Prostate gland (tissue), 2 donors: ENCODE data around the gene TUSC2. TPM values are rescaled to one million over a fixed set of nuclear protein-coding genes. Genes with fewer than 3 reads are reported as not detected.

ENCODE experiments used
- DNase-seq: peaks from one replicate; pipeline ENCODE4 v3.0.0-alpha.2; 2019; ENCODE audit warnings: low spot score
- H3K27ac ChIP-seq, 2 donors: fragments of 200-600 bp; sonication (generic); 2 replicates each; pipeline ENCODE4 v1.5.1; 2017 to 2019
- H3K27me3 ChIP-seq: fragments of 200-600 bp; sonication (generic); replicated peaks from 2 replicates; pipeline ENCODE4 v1.5.1; 2019; ENCODE audit not compliant: insufficient read depth
- H3K36me3 ChIP-seq, 2 donors: fragments of 200-600 bp; sonication (generic); 1 replicate in 1 of 2; 2 replicates in 1 of 2; pipeline versions ENCODE4 v1.5.1 to v1.8.1; 2017 to 2019
- H3K4me1 ChIP-seq: fragments of 200-600 bp; sonication (generic); replicated peaks from 2 replicates; pipeline ENCODE4 v1.5.1; 2019
- H3K4me3 ChIP-seq, 2 donors: fragments of 200-600 bp; sonication (generic); 2 replicates each; pipeline ENCODE4 v1.5.1; 2017 to 2019
- H3K9me3 ChIP-seq: fragments of 200-600 bp; sonication (generic); 2 replicates; pipeline ENCODE4 v1.5.1; 2017
- POLR2A ChIP-seq: fragments of 450-650 bp; IDR thresholded peaks from one replicate; pipeline ENCODE4 v1.6.1; 2016; ENCODE audit warnings: antibody characterized with exemption, mild to moderate bottlenecking
- POLR2AphosphoS5 ChIP-seq: sonication (generic); formaldehyde crosslinking; IDR thresholded peaks from one replicate; pipeline ENCODE4 v1.6.1; 2017; ENCODE audit warnings: antibody characterized with exemption
- WGBS: methylation state at CpG from one replicate; pipeline ENCODE4 v1.1.5; 2018; 5-methylcytosine and 5-hydroxymethylcytosine counted together
- intact Hi-C: fragments of 100-400 bp; cut with DNase I; formaldehyde crosslinking; loops from one replicate; pipeline ENCODE4 v1.14.2; 2022
- total RNA-seq, 2 donors: library from RNA; depleted of rRNA; stranded (reverse); fragments of >200 nt; gene quantifications; one replicate each; pipeline ENCODE4 v1.1.0, GENCODE V29; 2016
- TF ChIP-seq, protein P1 (sequence below), 4 experiments: fragments of 200-600 bp in 2 of 4; fragments of 450-650 bp in 2 of 4; sonication (generic) in 2 of 4; IDR thresholded peaks; 1 replicate in 3 of 4; 2 replicates in 1 of 4; pipeline ENCODE4 v1.5.1; 2016 to 2019; ENCODE audit warnings: antibody characterized with exemption in 4 of 4, mild to moderate bottlenecking in 2 of 4, moderate library complexity in 2 of 4

The TUSC2 gene, protein sequence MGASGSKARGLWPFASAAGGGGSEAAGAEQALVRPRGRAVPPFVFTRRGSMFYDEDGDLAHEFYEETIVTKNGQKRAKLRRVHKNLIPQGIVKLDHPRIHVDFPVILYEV
- 100 to 1,000 TPM in 1 of 2 donors, 10 to 100 TPM in 1; 31.9 to 121 TPM for total RNA-seq

DNA sequence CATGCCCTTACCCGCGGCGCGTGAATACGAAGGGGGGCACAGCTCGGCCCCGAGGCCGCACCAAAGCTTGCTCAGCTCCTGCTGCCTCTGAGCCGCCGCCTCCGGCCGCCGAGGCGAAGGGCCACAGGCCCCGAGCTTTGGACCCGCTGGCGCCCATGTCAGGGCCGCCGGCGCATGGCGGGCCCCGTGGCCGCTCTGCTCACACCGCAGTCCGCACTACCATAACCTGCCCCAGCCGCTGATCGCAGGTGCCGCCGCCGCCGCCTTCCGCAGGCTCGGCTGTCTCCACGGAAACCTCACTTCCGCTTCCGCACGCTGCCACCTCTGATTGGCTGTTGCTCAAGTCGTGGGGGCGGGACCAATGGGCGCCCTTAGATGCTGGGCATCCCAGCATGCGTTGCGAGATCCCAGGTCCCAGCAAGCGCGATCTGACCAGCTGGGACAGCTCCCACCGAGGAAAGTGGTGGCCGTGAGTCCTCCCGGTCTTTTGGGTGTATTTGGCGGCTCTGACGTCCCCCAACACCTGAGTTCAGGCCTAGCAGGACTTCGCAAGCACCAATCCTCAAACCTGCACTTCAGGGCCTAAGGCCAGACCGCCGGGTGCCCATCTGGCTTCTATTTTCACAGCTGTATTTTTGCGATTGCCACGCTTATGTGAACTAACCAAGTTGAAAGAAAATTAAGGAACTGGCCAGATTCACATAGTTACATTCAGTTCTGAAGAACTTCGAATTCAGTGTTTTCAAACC lies at the start of gene TUSC2:
Gene TUSC2, minus strand, starts transcription at position 281 of the 749 bp plus-strand sequence. Its CDS starts 124 bp downstream, at position 157.
- intact Hi-C loops, result no loop called here
- peak within 1 kb of the TSS; percentile 96 to 99 for H3K4me3 ChIP-seq
- peak; percentile 98 for DNase-seq
- TF ChIP-seq POLR2A, result peak; percentile 69
- TF ChIP-seq, protein P1, sequence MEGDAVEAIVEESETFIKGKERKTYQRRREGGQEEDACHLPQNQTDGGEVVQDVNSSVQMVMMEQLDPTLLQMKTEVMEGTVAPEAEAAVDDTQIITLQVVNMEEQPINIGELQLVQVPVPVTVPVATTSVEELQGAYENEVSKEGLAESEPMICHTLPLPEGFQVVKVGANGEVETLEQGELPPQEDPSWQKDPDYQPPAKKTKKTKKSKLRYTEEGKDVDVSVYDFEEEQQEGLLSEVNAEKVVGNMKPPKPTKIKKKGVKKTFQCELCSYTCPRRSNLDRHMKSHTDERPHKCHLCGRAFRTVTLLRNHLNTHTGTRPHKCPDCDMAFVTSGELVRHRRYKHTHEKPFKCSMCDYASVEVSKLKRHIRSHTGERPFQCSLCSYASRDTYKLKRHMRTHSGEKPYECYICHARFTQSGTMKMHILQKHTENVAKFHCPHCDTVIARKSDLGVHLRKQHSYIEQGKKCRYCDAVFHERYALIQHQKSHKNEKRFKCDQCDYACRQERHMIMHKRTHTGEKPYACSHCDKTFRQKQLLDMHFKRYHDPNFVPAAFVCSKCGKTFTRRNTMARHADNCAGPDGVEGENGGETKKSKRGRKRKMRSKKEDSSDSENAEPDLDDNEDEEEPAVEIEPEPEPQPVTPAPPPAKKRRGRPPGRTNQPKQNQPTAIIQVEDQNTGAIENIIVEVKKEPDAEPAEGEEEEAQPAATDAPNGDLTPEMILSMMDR (IDR thresholded peaks at IDR 0.05), result peak in 2 of 4 experiments; percentile 12 to 32
- peak; percentile 99 for TF ChIP-seq POLR2AphosphoS5
- peak within 1 kb of the TSS; percentile 73 to 77 for H3K27ac ChIP-seq
- 1% methylated on average over 53 of the region's 55 CpGs for WGBS
- H3K9me3 ChIP-seq, result no peaks in the 10 kb centered on the region
- H3K27me3 ChIP-seq, result no peaks in the 10 kb centered on the region
- H3K4me1 ChIP-seq, result peaks cover 10% of the 10 kb centered on the region
- peaks cover 8 to 13% of the 10 kb centered on the region in 2 donors for H3K36me3 ChIP-seq

DNA sequence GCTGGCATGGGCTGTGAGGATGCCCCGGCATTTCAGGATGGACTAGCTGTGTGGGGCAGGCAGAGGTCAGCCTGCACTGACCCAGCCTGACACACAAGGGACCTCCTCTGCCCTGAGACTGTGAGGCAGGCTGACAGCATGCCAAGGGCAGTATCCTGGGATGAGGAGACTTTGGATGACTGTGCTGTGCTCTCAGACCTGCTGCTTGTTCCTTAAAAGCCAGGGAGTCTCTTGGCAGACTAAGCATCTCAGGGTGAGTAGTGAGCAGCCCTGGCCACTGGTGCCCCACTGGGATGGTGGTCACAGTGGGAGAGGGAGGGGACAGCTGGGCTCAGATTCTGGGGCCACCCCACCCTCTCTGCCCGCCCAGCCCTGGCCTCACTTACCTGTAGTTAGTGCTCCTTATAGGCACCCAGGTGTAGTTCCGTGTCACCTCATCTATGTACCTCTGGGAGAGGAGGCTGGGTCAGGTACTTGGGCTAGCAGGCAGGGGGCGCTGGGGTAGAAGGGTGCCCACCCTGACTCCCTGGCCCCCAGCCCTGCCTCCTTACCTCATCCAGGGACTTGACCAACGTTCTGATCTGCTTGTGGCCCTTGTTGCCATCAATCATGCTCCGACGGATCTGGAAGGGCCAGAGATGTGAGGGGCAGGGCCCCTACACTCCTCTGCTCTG lies 47.4 kb upstream of the TUSC2 start:
- no peaks in the 10 kb centered on the region for H3K36me3 ChIP-seq
- intact Hi-C loops, result no loop called here
- no peak for TF ChIP-seq POLR2AphosphoS5
- no peak for TF ChIP-seq POLR2A
- TF ChIP-seq, protein P1 (IDR thresholded peaks at IDR 0.05), result no peak
- DNase-seq, result no peak
- H3K4me1 ChIP-seq, result no peaks in the 10 kb centered on the region
- H3K4me3 ChIP-seq, result no peak overlapping the region
- no peak overlapping the region for H3K27ac ChIP-seq
- no peaks in the 10 kb centered on the region for H3K9me3 ChIP-seq
- 85% methylated on average over 6 of the region's 7 CpGs for WGBS
- H3K27me3 ChIP-seq, result no peaks in the 10 kb centered on the region

DNA sequence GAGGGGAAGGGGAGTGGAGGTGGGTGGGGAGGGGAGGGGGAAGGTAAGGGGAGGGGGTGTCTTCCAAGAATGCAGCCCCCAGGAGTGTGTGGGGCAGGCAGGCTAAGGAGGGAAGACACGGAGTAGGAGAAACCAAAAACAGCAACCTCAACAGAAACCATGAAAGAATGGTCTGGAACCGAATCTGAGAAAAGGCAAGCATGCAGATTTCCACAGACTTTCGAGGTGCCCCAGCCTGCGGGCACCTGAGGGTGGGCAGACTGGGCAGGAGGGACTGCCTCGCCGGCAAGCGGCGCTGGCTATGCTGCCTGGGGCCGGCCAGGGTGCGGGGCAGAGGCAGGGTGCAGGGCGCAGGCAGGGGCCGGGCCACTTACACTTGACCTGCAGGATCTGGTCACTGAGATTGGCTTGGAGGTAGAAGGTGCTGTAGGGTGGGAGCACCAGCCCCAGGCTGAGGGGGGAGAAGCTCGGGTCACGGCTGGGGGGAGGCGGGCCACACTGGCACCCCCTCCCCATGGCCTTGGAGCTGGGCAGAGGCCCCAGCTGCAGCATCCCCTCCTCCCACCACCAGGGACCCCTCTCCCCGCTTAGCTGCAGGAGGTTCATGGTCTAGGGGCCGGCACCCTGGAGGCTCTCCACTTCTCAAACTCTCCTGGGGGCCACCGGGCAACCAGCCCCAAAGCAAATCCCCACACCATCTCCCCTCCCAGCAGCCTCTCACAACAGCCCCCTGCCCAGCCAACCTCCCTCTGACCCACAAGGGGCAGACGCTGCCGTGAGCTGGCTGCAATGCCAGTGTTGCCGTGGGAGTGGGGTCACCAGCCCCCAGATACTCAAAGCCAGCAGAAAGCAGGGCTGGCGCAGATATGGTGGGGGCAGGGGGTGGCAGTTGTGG lies 46.6 kb upstream of the TUSC2 start:
- Histone ChIP-seq H3K27ac (no peak overlapping the region), H3K27me3 (no peaks in the 10 kb centered on the region), H3K36me3 (no peaks in the 10 kb centered on the region), H3K4me1 (no peaks in the 10 kb centered on the region), H3K4me3 (no peak overlapping the region), H3K9me3 (no peaks in the 10 kb centered on the region)
- intact Hi-C loops, result no loop called here
- WGBS, result 72% methylated on average over 22 of the region's 22 CpGs
- no peak for DNase-seq
- no peak for TF ChIP-seq POLR2A
- TF ChIP-seq POLR2AphosphoS5, result no peak
- TF ChIP-seq, protein P1 (IDR thresholded peaks at IDR 0.05), result no peak

DNA sequence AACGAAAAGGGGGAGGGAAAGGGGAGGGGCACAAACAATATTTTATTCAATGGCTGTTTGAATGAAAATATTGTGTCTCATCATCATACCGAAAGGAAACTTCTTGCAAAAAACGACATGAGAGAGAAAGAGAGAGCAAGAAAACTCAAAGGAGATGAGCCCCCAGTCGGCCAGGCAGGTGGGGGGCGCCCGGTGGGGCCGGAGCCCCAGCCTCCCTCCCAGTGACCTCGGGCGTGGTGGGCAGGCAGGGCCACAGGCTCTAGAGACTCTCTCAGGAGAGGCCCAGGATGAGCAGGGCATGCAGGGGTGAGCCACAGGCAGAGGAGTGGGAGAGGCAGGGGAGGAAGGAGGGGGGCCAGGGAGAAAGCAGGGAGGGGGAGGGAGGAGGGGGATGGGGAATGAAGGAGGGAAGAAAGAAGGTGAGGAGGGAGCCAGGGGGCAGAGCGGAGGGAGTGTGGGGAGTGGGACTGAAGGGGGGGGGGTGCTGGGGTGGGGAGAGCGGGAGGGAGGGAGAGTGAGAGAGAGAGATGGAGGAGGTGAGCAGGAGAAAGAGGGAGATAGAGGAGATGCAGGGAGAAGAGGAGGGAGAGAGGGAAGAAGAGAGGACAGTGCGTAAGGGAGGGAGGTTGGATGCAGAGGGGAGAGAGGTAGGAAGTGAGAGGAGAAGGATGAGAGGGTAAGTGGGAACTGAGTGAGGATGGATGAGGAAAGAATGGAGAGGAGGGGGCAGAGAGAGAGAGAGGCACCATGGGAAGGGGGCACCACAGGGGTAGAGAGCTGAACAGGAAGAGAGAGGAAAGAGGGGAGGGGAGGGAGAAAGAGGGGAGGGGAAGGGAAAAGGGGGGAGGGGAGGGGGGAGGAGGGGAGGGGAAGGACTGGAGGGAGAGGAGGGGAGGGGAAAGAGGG lies 45.4 kb upstream of the TUSC2 start:
- TF ChIP-seq POLR2A (no peak), POLR2AphosphoS5 (no peak)
- TF ChIP-seq, protein P1 (IDR thresholded peaks at IDR 0.05), result no peak
- H3K27me3 ChIP-seq, result no peaks in the 10 kb centered on the region
- no peak overlapping the region for H3K4me3 ChIP-seq
- intact Hi-C loops, result no loop called here
- no peaks in the 10 kb centered on the region for H3K4me1 ChIP-seq
- no peaks in the 10 kb centered on the region for H3K9me3 ChIP-seq
- 57% methylated on average over 12 of the region's 12 CpGs for WGBS
- H3K27ac ChIP-seq, result no peak overlapping the region
- no peak for DNase-seq
- no peaks in the 10 kb centered on the region for H3K36me3 ChIP-seq
